ENCODE data around the gene WAPL. TPM values are rescaled to one million over a fixed set of nuclear protein-coding genes. Genes with fewer than 3 reads are reported as not detected.

WAPL gene
- total RNA-seq, 1 donor from 2014 or later = 39.0 TPM

DNA sequence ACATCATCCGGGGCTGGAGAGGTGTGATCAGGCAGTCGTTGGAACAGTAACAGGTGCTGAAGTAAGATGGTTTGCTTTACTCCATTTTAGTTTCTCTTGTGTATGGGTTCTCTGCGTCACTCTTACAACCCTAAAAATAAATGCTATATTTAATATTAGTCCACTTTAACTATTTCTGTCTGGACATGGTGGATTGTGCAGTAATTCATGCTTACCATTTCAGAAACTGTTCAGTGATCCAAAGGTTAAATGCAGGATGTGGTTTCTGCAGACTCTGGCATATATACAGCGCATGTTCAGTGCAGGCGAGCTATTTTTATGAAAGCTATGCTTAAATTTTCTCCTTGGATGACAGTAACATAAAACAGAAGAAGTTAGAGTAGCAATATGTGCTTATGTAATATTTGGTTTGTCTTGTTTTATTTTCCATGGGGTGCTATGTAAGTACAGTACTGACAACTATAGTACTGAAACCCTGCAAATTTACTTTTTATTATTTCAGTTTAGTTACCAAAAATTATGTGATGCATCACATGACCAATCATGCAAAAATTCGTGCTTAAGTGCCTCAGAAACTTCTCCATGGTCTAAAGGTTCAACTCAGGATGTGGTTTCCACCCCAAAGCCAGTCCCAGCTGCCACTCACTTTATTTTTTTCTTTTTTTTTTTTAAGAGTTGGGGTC, 108.4 kb downstream of the WAPL start:
- DNase-seq (ENCODE audit: low read depth in 2 of 2) = no peak

DNA sequence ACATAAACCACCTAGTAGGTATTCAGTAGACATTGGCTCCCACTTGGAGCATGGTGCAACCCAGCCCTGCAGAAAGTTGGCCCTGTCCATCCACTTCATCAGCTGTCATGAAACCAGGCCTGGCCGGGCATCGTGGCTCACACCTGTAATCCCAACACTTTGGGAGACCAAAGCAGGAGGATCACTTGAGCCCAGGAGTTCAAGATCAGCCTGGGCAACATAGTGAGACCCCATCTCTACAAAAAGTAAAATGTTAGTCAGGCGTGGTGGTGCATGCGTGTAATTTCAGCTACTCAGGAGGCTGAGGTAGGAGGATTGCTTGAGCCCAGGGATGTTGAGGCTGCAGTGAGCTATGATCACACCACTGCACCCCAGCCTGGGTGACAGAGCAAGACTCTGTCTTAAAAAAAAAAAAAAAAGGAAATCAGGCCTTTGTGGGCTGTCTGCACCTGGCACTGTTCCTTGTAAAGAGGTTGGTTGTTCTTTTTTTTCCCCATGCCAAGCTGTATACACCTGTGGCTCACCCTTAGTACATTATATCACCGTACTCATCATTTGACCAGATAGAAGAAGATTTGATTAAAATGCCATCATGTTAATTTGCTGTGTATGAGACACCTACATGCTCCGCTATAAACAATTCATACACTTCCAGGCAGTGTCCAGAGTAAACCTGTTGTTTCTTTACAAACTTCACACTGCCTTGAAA, 109.6 kb downstream of the WAPL start:
- no peak for DNase-seq (ENCODE audit: low read depth in 2 of 2)

DNA sequence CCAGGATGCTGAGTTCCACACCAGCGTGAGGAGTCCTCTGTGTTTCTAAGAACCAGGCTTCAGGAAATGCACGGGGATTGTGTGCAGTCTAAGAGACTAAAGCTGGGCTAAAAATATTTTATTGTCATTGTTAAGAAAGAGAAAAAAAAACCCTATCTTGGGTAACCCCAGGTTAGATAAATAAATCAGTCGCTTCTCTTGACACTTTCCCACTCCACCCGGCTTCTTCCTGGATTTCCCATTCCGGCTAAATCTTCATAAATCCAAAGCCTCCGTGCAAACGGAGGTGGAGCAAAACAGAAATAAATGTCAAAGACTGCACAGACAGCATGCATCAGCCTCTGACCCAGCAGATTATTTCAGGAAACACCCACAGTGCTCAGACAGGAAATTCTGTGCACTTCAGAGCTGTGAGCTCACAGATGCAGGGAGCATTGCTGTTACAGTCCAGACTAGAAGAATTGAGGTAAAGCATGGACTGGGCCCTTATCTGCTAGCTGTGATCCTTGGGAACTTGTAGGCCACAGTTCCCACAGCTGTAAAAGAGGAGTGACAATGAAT, 110.2 kb downstream of the WAPL start:
- DNase-seq (ENCODE audit: low read depth in 2 of 2) = peak; percentile 49 to 80

DNA sequence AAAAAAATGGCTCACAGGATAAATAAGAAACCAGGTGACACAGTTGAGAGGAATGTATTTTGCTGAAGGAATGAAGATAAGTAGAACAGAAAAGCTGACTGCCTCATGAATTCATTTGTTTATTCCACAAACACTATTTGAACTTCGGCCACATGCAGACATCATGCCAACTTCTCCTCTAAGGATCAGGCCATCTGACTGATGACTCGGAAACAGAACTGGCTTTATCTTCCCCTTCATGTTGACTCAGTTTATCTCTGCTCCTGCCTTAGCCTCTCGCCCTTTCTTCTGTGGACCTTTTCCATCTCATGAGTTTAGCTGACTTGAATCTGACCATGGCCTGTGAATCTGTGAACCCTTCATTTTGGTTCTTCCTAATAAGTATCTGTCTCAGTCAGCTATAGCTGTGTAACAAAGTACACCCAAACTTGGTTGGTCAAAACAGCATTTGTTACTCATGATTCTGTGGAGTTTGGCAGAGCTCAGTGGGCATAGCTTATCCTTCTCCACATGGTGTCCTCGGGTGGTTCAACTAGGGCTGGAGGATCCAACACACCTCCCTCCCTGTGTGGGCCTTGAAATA, 111.0 kb downstream of the WAPL start:
- DNase-seq (ENCODE audit: low read depth in 2 of 2) = no peak

DNA sequence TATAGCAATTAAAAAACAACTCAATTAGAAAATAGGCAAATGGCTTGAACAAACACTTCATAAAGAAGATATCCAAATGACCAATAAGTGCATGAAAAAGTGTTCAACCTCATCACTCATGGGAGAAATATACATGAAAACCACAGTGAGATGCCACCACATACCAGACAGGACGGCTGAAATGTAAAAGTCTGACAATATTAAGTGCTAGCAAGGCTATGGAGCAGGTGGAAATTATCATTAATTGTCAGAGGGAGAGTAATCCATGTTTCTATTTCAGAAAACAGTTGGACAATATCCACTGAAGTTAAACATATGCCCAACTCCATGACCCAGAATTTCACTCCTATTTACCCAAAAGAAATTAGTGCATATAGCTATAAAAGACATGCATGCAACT, 112.4 kb downstream of the WAPL start:
- no peak for DNase-seq (ENCODE audit: low read depth in 2 of 2)

DNA sequence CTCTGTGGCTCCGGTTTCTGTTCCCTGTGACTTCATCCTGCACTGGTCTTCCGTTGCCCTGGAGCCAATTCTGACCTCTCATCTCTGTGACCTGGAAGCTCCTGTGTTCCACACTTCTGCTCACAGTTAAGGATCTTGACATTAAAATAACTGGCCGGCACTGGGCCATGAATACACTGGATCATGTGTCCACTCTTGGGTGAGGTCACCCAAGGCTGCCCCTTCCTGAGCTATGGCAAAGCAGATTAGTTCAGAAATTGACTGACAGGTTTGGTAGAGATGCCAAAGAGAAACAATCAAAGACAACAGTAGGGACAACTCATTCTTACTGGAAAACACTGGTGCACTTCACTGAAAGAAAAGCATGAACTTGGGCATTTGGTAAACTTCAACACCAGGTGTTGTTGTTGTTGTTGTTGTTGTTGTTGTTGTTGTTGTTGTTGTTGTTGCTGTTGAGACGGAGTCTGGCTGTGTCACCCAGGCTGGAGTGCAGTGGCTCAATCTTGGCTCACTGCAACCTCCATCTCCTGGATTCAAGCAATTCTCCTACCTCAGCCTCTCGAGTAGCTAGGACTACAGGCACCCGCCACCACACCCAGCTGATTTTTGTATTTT, 118.3 kb downstream of the WAPL start:
- no peak for DNase-seq (ENCODE audit: low read depth in 2 of 2)

DNA sequence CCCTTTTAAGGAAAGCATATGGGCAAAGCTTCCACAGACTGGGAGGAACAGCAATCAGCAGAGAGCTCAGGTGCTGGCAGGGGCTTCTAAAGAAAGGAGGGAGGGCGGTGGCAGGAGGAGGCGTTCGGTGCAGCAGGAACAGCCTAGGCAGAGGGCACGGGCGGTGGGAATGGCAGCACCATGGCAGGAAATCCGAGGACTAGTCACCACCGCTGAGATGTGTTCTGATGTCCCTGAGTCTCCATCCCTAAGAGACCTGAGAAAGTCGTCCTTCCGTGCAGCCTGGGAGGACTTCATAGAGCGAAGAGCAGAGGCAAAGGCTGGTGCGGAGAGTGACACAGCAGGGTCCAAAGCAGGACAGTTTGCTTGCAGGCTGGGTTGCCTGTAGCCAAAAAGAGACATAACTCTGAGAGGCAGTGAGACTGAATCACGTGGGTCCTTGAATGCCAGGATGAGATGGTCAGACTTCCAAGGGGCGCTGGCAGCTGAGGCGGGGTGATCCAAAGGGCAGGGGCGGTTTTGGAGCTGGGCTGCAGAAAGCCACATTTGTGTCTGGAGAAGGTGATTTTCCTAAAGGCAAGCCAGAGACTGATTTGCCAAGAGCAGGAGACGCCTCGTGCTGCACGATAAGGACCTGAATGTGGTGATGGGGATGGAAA, 119.2 kb downstream of the WAPL start:
- DNase-seq (ENCODE audit: low read depth in 2 of 2) = no peak

DNA sequence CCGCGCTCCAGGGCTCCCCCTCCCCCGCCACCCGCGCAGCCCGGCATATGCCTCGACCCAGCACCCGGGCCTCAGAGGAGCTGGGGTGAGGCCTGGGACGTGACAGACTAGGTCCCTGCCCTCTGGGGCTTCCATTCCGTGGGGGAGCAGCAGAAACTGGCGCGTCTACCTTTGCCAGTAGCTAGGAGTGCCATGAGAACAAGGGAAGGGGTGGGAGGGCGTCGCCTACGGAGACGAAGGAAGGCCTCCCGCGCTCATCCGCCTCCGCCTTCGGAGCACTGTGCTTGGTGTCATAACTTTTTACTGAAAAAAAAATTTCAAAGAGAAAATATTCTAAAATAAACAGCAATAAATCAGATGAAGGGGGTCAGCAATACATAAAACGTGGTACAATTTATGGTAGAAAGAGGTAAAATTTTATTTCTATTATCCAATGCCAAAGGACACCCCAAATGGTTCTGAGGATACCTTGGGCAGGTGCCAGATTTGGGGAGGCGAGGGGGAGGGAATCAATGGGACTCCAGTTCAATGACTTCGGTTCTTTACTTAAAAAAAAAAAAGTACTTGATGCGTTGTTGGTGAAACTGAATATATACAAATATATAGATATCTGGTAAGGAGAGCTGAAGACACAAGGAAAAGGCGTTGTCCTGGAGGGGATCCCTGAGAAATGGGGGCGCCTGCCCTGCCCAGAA, 119.9 kb downstream of the WAPL start:
- DNase-seq (ENCODE audit: low read depth in 2 of 2) = no peak

DNA sequence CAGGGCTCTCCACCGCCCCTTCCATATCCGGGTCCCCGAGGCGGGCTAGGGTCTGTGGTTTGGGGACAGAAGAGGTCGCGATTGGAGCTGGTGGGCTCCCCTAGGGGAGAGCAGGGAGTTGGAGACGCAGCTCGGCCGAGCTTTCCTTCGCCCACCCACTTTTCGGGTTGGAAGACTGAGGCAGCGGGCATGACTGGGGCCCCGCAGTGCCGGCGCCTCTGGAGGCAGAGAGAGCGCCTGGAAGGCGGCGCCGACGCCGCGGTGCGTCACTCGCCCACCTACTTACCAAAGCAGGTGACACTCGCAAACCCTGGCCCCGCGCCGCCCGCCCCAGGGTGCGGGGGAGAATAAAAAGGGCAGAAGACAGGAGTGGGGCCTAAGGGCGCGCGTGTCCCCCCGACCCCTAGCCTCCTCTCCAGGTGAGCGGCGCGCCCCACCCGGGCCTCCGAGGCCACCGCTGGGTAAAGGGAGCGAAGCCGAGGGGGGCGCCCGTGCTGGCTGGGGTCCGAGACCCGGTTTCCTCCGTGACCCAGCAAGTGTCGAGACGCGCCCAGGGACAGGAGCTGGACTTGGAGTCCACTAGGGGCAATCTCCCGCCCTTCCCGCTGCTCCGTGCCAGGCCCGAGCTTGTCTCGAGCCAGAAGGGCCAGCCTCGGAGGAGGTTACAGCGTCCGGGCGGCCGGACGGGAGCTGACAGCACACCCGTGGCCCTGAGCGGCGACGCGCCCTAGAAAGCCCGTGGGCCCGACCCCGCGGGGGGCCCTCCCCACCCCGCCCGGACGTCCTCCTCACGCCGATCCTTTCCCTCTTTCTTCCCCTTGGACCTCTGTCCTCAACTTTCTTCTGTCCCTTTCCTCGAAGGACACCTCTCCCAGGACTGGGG, 120.6 kb downstream of the WAPL start:
- peak in 1 of 2 donors; percentile 22 for DNase-seq (ENCODE audit: low read depth in 2 of 2)

DNA sequence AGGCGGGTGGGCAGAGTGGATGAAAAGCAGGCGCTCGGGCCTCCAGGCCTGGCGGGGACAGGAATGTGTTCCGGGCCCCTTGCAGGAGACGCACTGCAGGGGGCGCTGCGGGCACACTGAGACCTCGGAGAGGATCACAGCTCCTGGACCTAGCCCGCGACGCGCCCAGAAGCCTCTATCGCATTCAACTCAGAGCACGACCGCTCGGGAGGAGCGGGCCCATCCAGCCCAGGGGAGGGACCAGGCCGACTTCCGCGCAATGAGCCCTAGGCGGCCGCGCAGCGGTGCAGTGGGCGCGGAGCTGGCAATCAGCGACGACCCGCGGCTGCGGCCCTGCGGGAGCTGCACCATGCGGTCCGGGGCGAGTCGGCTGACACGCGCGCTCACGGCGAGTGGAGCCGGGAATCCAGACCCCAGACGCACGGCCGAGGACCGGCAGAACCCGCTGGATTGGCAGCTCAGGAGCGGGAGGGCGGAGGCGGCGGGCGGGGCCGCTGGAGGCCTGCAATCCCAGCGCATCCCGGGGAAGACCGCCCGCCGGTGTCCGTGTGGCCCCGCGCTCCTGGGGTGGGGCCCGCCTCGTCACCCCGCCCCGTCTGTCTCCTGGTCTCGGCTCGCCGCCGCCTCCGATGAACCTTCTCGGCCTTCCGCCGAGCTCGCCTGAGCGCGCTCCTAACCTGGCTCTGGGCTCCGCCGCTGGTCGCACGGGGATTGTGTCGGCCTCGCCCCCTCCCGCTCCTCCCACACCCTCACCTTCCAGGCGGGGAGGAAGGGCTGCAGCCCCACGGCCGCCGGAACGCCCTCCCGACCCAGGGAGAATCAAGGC, 121.5 kb downstream of the WAPL start:
- peak; percentile 82 to 94 for DNase-seq (ENCODE audit: low read depth in 2 of 2)

DNA sequence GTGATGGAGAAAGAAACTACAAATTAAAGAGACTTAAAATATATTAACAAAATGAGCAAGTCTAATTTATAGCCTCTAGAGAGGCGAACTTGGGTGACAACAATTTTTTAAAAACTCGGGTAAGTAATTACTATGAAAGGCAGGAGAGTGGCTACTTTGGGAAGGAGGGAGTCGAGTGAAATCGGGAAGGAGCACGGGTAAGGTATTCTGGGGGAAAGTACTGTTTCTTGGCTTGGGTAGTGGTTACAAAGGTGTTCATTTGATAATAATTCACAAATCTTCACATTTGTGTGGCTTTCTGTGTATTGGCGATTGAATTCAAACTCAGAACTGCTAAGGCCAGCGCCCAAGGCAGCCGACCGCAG, 122.1 kb downstream of the WAPL start:
- DNase-seq (ENCODE audit: low read depth in 2 of 2) = no peak

DNA sequence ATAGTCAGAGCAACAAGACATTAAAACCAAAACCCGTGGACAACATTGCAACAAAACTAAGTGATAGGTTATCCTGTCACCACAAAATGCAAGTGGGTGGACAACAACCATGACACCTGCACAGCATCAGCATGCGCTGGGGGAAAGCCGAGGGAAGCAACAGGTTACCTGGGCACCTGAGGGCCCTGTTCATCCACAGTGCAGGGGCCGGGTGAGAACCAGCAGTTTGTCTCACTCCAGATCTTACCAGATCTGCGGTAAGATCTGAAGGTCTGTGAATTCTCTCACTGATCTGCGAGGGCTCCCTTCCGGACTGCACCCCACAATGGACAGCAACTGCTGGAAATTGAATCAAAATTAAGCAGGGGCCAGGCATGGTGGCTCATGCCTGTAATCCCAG, 124.5 kb downstream of the WAPL start:
- DNase-seq (ENCODE audit: low read depth in 2 of 2) = no peak

DNA sequence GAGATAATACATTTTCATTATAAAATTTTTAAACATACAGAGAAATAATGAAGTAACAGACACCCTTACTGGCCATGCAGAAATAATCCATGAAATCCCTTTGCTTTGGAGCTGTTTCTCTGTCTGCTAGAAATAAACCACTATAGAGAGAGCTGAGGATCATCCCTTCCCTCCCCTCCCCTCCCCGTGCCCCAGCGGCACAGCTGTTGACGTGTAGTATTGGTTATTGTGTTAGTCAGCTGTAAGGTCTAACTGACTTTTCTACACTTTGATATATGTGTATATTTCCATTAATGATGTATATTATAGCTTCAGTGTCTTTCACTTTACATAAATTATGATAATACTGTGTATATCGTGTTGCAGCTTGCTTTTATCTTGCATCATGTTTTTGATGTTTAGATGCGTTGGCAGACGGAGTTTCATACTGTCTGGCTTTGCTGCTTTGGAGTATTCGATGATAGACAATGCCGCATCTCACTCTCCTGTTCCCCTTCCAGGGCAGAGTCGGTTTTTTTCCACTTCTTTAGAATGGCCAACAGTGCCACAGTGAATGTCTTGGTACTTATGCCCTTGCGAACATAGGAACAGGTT, 127.6 kb downstream of the WAPL start:
- DNase-seq (ENCODE audit: low read depth in 2 of 2) = no peak

DNA sequence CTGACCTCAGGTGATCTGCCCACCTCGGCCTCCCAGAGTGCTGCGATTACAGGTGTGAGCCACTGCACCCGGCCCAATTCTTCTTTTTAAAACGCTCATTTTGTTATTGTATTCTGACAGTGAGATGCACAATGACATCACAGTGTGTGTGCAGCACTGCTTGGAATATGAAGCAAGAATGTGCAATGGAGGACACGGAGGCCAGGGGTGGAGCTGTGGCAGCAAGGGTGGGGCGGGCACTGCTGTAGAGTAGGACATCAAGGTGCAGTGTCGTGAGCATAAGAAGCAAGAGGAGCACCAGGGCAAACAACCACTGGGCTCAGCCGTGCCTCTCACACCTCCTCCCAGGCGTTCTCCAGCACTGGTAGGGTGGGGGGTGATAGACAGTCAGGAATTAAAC, 128.2 kb downstream of the WAPL start:
- DNase-seq (ENCODE audit: low read depth in 2 of 2) = no peak

DNA sequence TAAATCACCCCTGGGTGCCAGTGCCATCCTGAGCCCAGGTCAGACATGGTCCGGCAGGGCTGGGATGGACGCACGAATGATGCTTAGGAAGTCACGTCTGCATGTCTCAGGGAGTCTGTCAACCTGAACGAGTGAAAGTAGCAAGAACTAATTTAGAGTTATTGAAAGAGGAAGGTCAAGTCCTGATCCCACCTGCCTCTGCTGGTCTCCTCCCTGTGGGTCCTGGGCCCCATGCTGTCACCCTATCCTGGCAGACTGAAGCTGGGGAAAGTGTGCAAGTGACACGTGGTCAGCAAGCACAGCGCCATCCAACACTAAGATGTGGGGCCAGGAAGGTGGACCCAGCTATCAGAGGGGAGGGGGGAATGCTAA, 128.9 kb downstream of the WAPL start:
- DNase-seq (ENCODE audit: low read depth in 2 of 2) = no peak

DNA sequence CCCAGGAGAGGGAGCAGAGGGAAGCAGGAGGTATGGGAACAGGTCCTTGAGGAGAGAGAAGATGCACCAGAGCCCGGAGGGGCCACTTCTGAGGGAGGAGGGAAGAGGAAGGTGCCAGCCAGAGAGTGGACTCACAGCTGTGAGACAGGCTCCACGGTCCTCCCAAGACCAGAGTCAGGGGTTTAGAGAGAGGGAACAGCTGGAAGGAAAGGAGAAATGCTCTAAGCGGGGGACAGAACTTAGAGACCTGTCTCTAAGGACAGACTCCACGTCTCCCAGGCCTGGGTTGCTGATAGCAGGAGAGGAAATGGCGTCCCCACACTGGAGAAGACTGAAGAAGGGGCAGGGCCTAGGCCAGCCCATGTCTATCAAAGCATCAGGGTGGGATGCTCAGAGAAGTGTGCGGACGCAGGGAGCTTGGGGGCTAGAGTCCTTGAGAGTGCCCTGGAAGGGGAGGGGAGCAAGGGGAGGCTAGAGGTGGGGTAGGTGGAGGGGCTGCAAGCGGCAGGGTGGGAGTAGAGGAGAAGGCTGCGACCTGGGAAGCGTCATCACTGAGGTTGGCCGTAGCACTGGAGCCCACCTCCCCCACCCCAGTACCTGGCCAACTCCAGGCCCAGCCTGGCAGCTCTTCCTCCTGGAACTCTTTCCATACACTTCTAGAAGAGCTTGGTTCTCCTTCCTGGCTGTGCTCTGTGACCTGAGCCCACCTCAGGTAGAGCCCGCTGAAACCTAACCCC, 129.4 kb downstream of the WAPL start:
- DNase-seq (ENCODE audit: low read depth in 2 of 2) = no peak

DNA sequence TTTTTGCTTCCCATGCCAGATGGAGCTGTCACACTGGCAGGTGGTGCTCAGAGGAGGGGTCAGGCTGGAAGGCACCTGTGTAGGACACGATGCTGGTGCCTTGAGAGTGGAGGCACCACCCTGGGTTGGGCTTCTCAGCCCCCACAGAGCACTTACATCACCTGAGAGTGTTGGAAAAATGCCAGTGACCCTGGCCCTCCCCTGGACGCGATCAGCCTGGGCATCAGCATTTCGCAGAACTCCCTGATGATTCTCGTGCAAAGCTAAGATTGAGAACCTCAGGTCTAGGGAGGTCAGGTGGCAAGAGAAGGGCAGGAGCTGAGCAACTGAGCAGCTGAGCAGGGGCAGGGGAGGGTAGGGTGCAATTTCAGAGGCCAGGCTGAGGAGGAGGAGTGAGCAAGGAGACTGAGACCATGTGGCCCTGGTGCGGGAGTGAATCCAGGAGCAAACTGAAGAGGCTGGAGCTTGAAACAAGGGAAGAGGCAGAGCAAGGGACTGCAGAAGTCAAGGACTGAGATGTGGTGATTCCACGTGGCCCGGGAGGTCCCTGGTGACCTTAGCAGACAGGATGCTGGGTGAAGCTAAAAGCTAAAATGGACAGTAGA, 130.3 kb downstream of the WAPL start:
- DNase-seq (ENCODE audit: low read depth in 2 of 2) = no peak
